DMS53 (cell line): ENCODE measurements around the gene ZNF570.

ENCODE experiments used
- DNase-seq: peaks from one replicate; lab custom pipeline; 2025; lab: John Stamatoyannopoulos, UW

ZNF570 gene

DNA sequence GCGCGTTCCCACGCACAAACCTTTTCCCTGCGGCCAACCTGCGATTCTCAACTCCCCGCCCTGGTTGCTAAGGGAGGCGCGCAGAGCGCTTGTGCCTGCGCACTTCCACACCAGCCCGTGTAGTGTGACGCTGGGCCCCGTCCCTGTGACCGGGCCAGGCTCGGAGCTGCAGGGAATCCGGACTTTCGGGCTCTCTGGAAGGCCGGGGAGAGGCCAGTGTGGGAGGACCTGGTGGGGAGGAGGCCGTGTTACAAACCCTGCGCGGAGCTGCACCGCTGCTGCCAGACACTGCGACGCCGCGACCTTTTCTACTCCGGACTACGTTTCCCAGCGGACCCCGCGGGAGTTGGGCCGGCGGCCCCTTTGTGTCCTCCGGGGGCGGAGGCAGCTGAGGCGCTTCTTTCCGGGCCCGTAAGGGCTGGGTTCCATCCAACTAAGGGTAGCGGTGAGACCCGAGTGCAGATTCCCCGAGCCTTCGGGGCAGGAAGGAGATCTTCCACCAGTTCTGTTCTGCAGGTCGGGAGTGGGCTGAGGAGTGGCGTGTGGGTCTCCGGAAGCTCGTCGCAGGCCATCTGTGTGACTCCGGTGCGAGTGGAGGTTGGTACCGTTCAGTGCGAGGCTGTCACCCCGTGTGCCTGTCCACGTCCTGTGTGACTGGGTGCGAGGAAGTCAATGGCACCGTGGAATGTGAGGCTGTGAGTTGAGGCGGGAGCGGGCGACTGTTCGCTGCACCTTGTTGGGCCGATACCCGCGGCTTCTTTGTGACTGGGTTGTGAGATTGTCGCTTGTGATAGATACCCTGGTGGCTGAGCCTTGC, at the start of gene ZNF570:
TSS of gene ZNF570 (plus strand) at position 396 of the 817 bp plus-strand sequence. CDS start 999 bp downstream, outside the sequence.
- DNase-seq, result peak; percentile 97

GRCh38 chr19:37452500-37453245, 16.5 kb upstream of the ZNF570 start:
- no peak for DNase-seq

- no peak for DNase-seq
These were observed 2.8 kb upstream of the ZNF570 start for GRCh38 chr19:37466277-37466797.

- peak; percentile 98 for DNase-seq
These were observed 2.2 kb upstream of the ZNF570 start, which contains the start of gene ZNF569 for GRCh38 chr19:37466798-37467607. Gene ZNF569 (minus strand): TSS chr19:37467444. CDS start chr19:37444921, 22,523 bp downstream.

- DNase-seq, result no peak
These were observed 1.5 kb upstream of the ZNF570 start for GRCh38 chr19:37467608-37468090.

DNA sequence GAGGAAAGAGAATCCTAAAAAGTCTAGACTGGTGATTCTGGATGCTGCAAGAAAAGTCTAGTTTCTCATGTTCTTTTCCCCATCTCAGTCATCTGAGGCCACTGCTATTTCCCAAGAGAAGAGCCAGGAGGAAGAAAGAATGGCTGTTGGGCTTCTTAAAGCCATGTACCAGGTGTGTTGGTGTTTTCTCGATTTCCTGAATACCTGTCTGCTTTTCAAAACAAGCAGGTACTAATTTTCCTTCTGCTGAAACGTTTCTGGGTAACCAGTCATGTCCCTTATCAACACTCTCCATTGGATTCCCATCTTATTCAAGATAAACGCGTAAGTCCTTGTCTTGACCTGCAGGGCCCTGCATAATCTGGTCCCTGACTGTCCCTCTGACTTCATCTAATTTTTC, 1.1 kb downstream of the ZNF570 start:
- no peak for DNase-seq

- no peak for DNase-seq
These were observed 3.0 kb downstream of the ZNF570 start for GRCh38 chr19:37472165-37472564.

GRCh38 chr19:37484406-37485168, 15.4 kb downstream of the ZNF570 start:
- peak; percentile 37 for DNase-seq

DNA sequence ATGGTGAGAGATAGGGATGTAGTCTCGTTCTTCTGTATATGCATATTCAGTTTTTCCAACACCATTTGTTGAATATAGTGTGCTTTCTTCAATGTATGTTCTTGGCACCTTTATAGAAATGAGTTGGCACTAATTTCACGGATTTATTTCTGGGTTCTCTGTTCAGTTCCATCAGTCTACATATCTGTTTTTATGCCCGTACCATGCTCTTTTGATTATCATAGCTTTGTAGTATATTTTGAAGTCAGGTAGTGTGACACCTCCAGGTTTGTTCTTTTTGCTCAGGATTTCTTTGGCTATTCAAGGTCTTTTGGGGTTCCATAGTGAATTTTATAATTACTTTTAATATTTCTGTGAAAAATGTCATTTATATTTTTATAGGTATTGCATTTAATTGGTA, 23.1 kb downstream of the ZNF570 start:
- no peak for DNase-seq

DNA sequence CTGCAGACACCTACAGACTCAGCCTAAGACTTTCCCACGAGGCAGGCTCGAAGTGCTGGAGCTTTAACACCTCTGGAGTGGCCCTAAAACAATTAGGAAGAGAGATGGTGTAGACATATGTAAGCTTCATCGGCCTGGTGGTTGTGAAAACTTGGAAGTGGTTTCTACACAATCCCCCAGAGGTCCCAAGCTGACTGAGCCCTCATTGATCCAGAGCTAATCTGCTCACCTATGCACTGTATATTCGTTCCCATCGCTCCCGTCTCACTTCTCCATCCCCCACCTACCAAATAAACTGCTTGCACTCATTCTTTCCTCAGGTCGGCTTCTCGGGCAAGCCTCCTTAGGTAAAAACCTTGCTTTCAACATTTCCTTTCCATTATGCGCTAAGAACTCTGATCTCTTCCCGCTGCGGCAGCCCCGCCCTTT, 36.8 kb downstream of the ZNF570 start:
- DNase-seq, result no peak

GRCh38 chr19:37506387-37507166, 37.4 kb downstream of the ZNF570 start, which contains the start of gene ZNF793:
Gene ZNF793 (plus strand): TSS chr19:37506939. CDS start chr19:37523440, 16,501 bp downstream.
- peak; percentile 95 for DNase-seq

GRCh38 chr19:37507167-37507464, 38.0 kb downstream of the ZNF570 start:
- DNase-seq, result no peak

DNA sequence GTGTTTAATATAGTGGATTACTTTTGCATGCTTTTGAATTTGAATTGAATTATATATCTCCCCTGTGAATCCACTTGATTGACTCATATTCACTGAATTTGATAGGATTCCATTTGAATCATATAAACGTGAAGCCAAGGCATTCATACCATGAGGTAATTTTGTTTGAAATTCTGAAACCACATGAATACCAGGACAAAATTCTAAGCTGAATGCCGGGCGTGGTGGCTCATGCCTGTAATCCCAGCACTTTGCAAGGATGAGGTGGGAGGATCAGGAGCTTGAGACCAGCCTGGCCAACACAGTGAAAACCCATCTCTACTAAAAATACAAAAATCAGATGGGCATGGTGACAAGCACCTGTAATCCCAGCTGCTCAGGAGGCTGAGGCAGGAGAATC, 42.0 kb downstream of the ZNF570 start:
- no peak for DNase-seq

DNA sequence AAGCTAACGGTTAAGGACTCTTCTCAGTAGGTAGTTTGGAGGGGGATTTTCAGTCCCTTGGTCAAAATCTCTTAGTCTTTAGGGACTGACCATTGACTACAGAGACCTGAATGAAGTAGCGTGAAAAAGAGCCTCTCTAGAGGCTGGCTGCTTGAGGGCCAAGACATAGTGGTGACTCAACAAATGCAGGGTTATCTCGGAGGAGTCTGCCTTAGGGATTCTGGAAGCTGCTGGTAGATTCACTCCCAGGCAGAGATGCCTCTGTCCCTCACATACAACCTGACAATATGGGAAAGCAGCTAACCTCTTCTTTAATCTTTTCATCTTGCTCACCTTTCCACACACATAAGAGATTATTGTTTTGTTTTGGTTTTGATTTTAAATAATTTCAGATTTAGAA, 42.7 kb downstream of the ZNF570 start:
- DNase-seq, result no peak

GRCh38 chr19:37513397-37513796, 44.2 kb downstream of the ZNF570 start:
- no peak for DNase-seq

DNA sequence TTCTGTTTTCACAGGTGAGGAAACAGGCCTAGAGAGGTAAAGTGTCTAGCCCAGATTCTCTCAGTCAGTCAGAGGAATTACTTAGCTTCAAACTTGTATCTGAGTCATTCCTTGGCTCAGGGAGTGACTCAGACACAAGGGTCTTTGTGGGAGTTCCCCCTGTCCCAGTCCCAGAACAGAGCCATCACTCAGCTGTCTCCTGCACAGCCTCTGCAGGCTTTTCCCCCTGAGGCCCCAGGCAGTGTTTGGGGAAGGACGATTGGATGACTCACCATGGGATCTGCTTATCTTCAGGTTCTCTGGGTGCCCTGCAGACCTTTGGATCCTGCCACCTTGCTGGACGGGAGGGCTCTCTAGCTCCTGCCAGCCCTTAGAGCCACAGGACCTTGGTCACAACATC, 50.7 kb downstream of the ZNF570 start:
- peak; percentile 56 for DNase-seq

DNA sequence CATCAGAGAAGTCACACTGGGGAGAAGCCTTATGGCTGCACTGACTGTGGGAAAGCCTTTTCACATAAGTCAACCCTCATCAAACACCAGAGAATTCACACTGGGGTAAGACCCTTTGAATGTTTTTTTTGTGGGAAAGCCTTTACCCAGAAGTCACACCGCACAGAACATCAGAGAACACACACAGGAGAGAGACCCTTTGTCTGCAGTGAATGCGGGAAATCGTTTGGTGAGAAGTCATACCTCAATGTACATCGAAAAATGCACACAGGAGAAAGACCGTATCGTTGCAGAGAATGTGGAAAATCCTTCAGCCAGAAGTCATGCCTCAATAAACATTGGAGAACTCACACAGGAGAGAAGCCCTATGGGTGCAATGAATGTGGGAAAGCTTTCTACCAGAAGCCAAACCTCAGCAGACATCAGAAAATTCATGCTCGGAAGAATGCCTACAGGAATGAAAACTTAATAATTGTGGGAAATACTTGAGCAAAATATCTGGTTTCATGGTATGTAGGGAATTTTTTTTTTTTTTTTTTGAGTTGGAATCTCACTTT, 68.3 kb downstream of the ZNF570 start:
- DNase-seq, result no peak
